PC-9 (cell line): Measurements from ENCODE around the gene ATP2C1.

Source experiments
- EZH2 ChIP-seq: fragments of 200-600 bp; sonication (generic); IDR thresholded peaks from 2 replicates; pipeline ENCODE4 v1.8.0; 2017; ENCODE audit warnings: antibody characterized with exemption, low read depth
- TF ChIP-seq, protein P1 (sequence below): fragments of 200-600 bp; sonication (generic); conservative IDR thresholded peaks from 2 replicates; pipeline ENCODE4 v1.6.1; 2017; ENCODE audit warnings: mixed run types, antibody characterized with exemption, mild to moderate bottlenecking, moderate library complexity

GRCh38 chr3:130948929-130949328, 55.0 kb downstream of the ATP2C1 start:
- TF ChIP-seq EZH2, result no peak
- TF ChIP-seq, protein P1, sequence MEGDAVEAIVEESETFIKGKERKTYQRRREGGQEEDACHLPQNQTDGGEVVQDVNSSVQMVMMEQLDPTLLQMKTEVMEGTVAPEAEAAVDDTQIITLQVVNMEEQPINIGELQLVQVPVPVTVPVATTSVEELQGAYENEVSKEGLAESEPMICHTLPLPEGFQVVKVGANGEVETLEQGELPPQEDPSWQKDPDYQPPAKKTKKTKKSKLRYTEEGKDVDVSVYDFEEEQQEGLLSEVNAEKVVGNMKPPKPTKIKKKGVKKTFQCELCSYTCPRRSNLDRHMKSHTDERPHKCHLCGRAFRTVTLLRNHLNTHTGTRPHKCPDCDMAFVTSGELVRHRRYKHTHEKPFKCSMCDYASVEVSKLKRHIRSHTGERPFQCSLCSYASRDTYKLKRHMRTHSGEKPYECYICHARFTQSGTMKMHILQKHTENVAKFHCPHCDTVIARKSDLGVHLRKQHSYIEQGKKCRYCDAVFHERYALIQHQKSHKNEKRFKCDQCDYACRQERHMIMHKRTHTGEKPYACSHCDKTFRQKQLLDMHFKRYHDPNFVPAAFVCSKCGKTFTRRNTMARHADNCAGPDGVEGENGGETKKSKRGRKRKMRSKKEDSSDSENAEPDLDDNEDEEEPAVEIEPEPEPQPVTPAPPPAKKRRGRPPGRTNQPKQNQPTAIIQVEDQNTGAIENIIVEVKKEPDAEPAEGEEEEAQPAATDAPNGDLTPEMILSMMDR, result no peak
